K562 (cell line): ENCODE results near the gene PPP1R15A. TPM values are rescaled to one million over a fixed set of nuclear protein-coding genes. Genes with fewer than 3 reads are reported as not detected.
A peak's percentile ranks its signal among the peaks of the same experiment; 100 is the strongest.

Source experiments
- C11orf30 ChIP-seq: fragments of 450-650 bp; IDR thresholded peaks from 2 replicates; pipeline ENCODE4 v1.6.1; 2016; ENCODE audit warnings: low read depth, mild to moderate bottlenecking
- CSDE1 ChIP-seq, 2 experiments: fragments of 450-650 bp; IDR thresholded peaks; 2 replicates each; pipeline ENCODE4 v1.6.1; 2016; ENCODE audit warnings: mild to moderate bottlenecking in 1 of 2
- EHMT2 ChIP-seq: fragments of 450-650 bp; IDR thresholded peaks from 2 replicates; pipeline ENCODE4 v1.6.1; 2018; ENCODE audit warnings: antibody characterized with exemption
- EP300 ChIP-seq: IDR thresholded peaks from 2 replicates; pipeline ENCODE4 v1.6.1; 2012; ENCODE audit warnings: low read length, improper control_type of control experiment
- HDAC8 ChIP-seq: fragments of 450-650 bp; IDR thresholded peaks from 2 replicates; pipeline ENCODE4 v1.6.1; 2016; ENCODE audit warnings: mild to moderate bottlenecking, missing genetic modification characterization, moderate library complexity, missing compliant biosample characterization
- HOXB6 ChIP-seq: fragments of 250-450 bp; sonication (Bioruptor Pico); IDR thresholded peaks from 2 replicates; pipeline ENCODE4 v1.5.1; 2022; ENCODE audit warnings: mild to moderate bottlenecking, borderline replicate concordance
- KAT7 ChIP-seq: sonication (generic); formaldehyde crosslinking; IDR thresholded peaks from 2 replicates; pipeline ENCODE4 v1.8.0; 2022; ENCODE audit warnings: missing genetic modification reagents, mild to moderate bottlenecking, borderline replicate concordance
- KLF6 ChIP-seq: fragments of 250-450 bp; sonication (Bioruptor Pico); IDR thresholded peaks from 2 replicates; pipeline ENCODE4 v1.4.0; 2020; ENCODE audit warnings: mild to moderate bottlenecking, moderate library complexity, borderline replicate concordance
- NUFIP1 ChIP-seq: fragments of 450-650 bp; IDR thresholded peaks from 2 replicates; pipeline ENCODE4 v1.6.1; 2018; ENCODE audit not compliant: partially characterized antibody
- TCFL5 ChIP-seq: fragments of 250-450 bp; sonication (Bioruptor Pico); conservative IDR thresholded peaks from 2 replicates; pipeline ENCODE4 v1.6.1; 2021; ENCODE audit warnings: mild to moderate bottlenecking, moderate library complexity, matching md5 sums
- TEAD1 ChIP-seq, 2 experiments: fragments of 450-650 bp in 1 of 2; sonication (generic) in 1 of 2; formaldehyde crosslinking; IDR thresholded peaks; 2 replicates each; pipeline versions ENCODE4 v1.4.0 to v1.8.0; 2020 to 2022; ENCODE audit warnings: mild to moderate bottlenecking in 2 of 2, missing genetic modification reagents in 1 of 2
- ZKSCAN3 ChIP-seq: fragments of 250-450 bp; sonication (Bioruptor Pico); IDR thresholded peaks from 2 replicates; pipeline ENCODE4 v1.4.0; 2020
- ZNF140 ChIP-seq: fragments of 250-450 bp; sonication (Bioruptor Pico); IDR thresholded peaks from 2 replicates; pipeline ENCODE4 v1.8.0; 2021; ENCODE audit warnings: moderate library complexity, mild to moderate bottlenecking, inconsistent platforms
- ZNF224 ChIP-seq: sonication (generic); formaldehyde crosslinking; IDR thresholded peaks from 2 replicates; pipeline ENCODE4 v1.8.0; 2022; ENCODE audit warnings: mild to moderate bottlenecking, missing genetic modification reagents
- ZNF282 ChIP-seq: sonication (generic); formaldehyde crosslinking; IDR thresholded peaks from 2 replicates; pipeline ENCODE4 v1.8.1; 2023; ENCODE audit warnings: missing genetic modification reagents
- ZNF668 ChIP-seq: fragments of 250-450 bp; sonication (Bioruptor Pico); IDR thresholded peaks from 2 replicates; pipeline ENCODE4 v1.8.0; 2022; ENCODE audit warnings: mild to moderate bottlenecking, inconsistent platforms
- ZNF79 ChIP-seq: fragments of 250-450 bp; sonication (Bioruptor Pico); IDR thresholded peaks from 2 replicates; pipeline ENCODE4 v1.4.0; 2020; ENCODE audit warnings: low read depth, mild to moderate bottlenecking, moderate library complexity
- polyA plus RNA-seq, 8 experiments: library from polyadenylated mRNA; depleted of rRNA in 4 of 8; stranded (reverse) in 5 of 8; unstranded in 3 of 8; fragments of >200 nt; fragmentation: Nextera tagmentation in 2 of 8; fragmentation: Illumina TruSeq in 1 of 8; extraction: Ambion mirVana in 2 of 8; extraction: Trizol in 1 of 8; gene quantifications; 2 replicates each; pipeline versions ENCODE4 v1.2.1 to v1.2.3, GENCODE V29; 2011 to 2014; ENCODE audit warnings: inconsistent platforms in 1 of 8, missing spikeins in 1 of 8
- total RNA-seq, 7 experiments: library from RNA; depleted of rRNA in 6 of 7; stranded (reverse); fragments of >200 nt in 6 of 7; fragmentation: Illumina TruSeq in 2 of 7; extraction: Trizol in 2 of 7; gene quantifications; 2 replicates each; pipeline versions ENCODE4 v1.2.1 to v1.2.3, GENCODE V29; 2011 to 2021; ENCODE audit warnings: low replicate concordance in 1 of 7
- TF ChIP-seq, protein P1 (sequence below), 3 experiments: fragments of 200-800 bp in 1 of 3; fragments of 250-450 bp in 1 of 3; fragments of 450-650 bp in 1 of 3; sonication (Bioruptor Pico) in 1 of 3; sonication (Bioruptor generic) in 1 of 3; formaldehyde crosslinking in 1 of 3; IDR thresholded peaks; 2 replicates each; pipeline versions ENCODE4 v1.6.1 to v1.8.0; 2016 to 2022; ENCODE audit warnings: mild to moderate bottlenecking in 2 of 3, missing genetic modification characterization in 2 of 3, missing compliant biosample characterization in 1 of 3, moderate library complexity in 1 of 3
- TF ChIP-seq, protein P2 (sequence below): fragments of 250-450 bp; sonication (Bioruptor Pico); IDR thresholded peaks from 2 replicates; pipeline ENCODE4 v1.4.0; 2020

The PPP1R15A gene
- total and polyA plus RNA-seq, 9 of the 15 experiments (the other 6 are each of a cell fraction or from before 2014, with no cell fraction given): 0.42 to 73.7 (median 44.0) TPM

DNA sequence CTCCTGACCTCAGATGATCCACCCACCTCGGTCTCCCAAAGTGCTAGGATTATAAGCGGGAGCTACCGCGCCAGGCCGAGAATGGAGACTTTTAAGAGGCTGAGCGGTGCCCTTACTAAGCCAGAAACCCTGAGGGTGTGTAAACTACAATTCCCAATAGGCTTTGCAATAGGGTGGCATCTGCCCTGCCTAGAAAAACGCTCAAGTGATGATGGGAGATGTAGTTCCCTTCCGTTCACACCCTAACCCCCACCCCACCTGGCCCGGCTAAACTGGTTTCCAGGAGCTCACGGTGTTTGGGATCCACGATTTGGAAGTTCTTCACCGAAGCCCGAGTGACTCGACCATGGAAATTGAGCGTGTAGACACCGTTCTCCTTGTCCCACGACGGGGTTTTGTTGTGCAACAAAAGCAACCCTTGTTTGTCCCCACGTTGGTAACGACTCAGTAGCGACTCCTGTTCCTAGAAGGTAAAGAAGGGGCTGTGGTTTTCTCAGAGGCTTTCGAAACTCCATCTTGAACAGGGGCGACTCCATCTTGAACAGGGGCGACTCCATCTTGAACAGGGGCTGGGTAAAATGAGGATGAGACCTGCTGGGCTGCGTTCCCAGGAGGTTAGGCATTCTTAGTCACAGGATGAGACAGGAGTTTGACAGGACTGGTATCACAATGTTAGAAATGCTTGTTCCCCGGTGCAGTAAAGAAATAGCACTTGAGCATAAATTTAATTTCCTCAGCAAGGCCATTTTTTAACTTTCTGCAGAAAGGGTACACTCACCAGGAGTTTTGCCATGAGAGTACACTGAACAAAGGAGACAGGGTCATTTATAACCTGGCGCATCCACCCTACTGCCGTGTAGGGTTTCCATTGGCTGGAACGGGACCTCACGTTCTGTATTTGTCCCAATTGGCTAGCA, 9.8 kb downstream of the PPP1R15A start (continued):
- TF ChIP-seq, protein P1, sequence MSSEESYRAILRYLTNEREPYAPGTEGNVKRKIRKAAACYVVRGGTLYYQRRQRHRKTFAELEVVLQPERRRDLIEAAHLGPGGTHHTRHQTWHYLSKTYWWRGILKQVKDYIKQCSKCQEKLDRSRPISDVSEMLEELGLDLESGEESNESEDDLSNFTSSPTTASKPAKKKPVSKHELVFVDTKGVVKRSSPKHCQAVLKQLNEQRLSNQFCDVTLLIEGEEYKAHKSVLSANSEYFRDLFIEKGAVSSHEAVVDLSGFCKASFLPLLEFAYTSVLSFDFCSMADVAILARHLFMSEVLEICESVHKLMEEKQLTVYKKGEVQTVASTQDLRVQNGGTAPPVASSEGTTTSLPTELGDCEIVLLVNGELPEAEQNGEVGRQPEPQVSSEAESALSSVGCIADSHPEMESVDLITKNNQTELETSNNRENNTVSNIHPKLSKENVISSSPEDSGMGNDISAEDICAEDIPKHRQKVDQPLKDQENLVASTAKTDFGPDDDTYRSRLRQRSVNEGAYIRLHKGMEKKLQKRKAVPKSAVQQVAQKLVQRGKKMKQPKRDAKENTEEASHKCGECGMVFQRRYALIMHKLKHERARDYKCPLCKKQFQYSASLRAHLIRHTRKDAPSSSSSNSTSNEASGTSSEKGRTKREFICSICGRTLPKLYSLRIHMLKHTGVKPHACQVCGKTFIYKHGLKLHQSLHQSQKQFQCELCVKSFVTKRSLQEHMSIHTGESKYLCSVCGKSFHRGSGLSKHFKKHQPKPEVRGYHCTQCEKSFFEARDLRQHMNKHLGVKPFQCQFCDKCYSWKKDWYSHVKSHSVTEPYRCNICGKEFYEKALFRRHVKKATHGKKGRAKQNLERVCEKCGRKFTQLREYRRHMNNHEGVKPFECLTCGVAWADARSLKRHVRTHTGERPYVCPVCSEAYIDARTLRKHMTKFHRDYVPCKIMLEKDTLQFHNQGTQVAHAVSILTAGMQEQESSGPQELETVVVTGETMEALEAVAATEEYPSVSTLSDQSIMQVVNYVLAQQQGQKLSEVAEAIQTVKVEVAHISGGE (CRISPR knock-in tag; IDR thresholded peaks at IDR 0.05): peak in 1 of 3 experiments; percentile 60; a peak in 1 of 6 replicates
- TF ChIP-seq TEAD1 (CRISPR knock-in tag; IDR thresholded peaks at IDR 0.05) (peak in 1 of 2 experiments; percentile 92; a peak in 2 of 4 replicates), ZNF282 (no peak), C11orf30 (no peak), HOXB6 (peak; percentile 89; the same call in 1 of the 2 replicates), TCFL5 (peak; percentile 68; the same call in 1 of the 2 replicates), HDAC8 (tag) (peak; percentile 98), EHMT2 (no peak), KLF6 (CRISPR knock-in tag) (peak; percentile 94), ZNF79 (CRISPR knock-in tag) (peak; percentile 77), CSDE1 (IDR thresholded peaks at IDR 0.05) (no peak), ZNF668 (CRISPR knock-in tag) (peak; percentile 97), ZNF224 (CRISPR knock-in tag) (no peak), EP300 (no peak), ZNF140 (peak; percentile 80; the same call in 1 of the 2 replicates), ZKSCAN3 (CRISPR knock-in tag) (no peak), KAT7 (CRISPR knock-in tag) (no peak), NUFIP1 (no peak)
- TF ChIP-seq, protein P2, sequence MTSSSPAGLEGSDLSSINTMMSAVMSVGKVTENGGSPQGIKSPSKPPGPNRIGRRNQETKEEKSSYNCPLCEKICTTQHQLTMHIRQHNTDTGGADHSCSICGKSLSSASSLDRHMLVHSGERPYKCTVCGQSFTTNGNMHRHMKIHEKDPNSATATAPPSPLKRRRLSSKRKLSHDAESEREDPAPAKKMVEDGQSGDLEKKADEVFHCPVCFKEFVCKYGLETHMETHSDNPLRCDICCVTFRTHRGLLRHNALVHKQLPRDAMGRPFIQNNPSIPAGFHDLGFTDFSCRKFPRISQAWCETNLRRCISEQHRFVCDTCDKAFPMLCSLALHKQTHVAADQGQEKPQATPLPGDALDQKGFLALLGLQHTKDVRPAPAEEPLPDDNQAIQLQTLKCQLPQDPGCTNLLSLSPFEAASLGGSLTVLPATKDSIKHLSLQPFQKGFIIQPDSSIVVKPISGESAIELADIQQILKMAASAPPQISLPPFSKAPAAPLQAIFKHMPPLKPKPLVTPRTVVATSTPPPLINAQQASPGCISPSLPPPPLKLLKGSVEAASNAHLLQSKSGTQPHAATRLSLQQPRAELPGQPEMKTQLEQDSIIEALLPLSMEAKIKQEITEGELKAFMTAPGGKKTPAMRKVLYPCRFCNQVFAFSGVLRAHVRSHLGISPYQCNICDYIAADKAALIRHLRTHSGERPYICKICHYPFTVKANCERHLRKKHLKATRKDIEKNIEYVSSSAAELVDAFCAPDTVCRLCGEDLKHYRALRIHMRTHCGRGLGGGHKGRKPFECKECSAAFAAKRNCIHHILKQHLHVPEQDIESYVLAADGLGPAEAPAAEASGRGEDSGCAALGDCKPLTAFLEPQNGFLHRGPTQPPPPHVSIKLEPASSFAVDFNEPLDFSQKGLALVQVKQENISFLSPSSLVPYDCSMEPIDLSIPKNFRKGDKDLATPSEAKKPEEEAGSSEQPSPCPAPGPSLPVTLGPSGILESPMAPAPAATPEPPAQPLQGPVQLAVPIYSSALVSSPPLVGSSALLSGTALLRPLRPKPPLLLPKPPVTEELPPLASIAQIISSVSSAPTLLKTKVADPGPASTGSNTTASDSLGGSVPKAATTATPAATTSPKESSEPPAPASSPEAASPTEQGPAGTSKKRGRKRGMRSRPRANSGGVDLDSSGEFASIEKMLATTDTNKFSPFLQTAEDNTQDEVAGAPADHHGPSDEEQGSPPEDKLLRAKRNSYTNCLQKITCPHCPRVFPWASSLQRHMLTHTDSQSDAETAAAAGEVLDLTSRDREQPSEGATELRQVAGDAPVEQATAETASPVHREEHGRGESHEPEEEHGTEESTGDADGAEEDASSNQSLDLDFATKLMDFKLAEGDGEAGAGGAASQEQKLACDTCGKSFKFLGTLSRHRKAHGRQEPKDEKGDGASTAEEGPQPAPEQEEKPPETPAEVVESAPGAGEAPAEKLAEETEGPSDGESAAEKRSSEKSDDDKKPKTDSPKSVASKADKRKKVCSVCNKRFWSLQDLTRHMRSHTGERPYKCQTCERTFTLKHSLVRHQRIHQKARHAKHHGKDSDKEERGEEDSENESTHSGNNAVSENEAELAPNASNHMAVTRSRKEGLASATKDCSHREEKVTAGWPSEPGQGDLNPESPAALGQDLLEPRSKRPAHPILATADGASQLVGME: no peak
